H1 (cell line): ENCODE measurements around the gene CIT. TPM values are rescaled to one million over a fixed set of nuclear protein-coding genes. Genes with fewer than 3 reads are reported as not detected.

Source experiments
- CTCF ChIA-PET: fragments of 300-600 bp; sonication (Branson Sonifier 250); formaldehyde crosslinking; loops from one replicate; lab custom pipeline; 2021; ENCODE audit not compliant: partially characterized antibody; lab: Charles Lee
- POLR2A ChIA-PET: fragments of 300-600 bp; sonication (Branson Sonifier 250); formaldehyde crosslinking; loops from one replicate; lab custom pipeline; 2021; ENCODE audit warnings: inconsistent platforms; ENCODE audit not compliant: partially characterized antibody; lab: Charles Lee
- DNase-seq, 2 experiments: peaks; one replicate each; pipeline versions ENCODE4 v3.0.0 to v3.0.0-alpha.2; 2010 to 2022; ENCODE audit warnings: low spot score in 2 of 2, low read depth in 1 of 2, mixed read lengths in 1 of 2
- FAIRE-seq: peaks from 2 replicates; lab custom pipeline; 2011; peaks lifted over from hg19 to GRCh38; lab: Jason Lieb, UNC
- H2AFZ ChIP-seq: 2 replicates; pipeline ENCODE4 v1.8.1; 2012; ENCODE audit warnings: low read length, inconsistent platforms
- H2AK5ac ChIP-seq: 2 replicates; pipeline ENCODE4 v1.6.1; 2013; ENCODE audit warnings: low read depth, low read length
- H2BK120ac ChIP-seq: replicated peaks from 2 replicates; pipeline ENCODE3; 2013; ENCODE audit warnings: low read depth, low read length, inconsistent platforms
- H2BK12ac ChIP-seq: 2 replicates; pipeline ENCODE4 v1.6.1; 2013; ENCODE audit warnings: low read depth, low read length
- H2BK15ac ChIP-seq: 2 replicates; pipeline ENCODE4 v1.6.1; 2013; ENCODE audit warnings: low read length
- H2BK20ac ChIP-seq: 2 replicates; pipeline ENCODE4 v1.6.1; 2013; ENCODE audit warnings: low read length
- H2BK5ac ChIP-seq: 2 replicates; pipeline ENCODE4 v1.6.1; 2013; ENCODE audit warnings: low read depth, low read length
- H3K14ac ChIP-seq: 2 replicates; pipeline ENCODE4 v1.6.1; 2013; ENCODE audit warnings: inconsistent platforms; ENCODE audit not compliant: insufficient read length
- H3K18ac ChIP-seq: 2 replicates; pipeline ENCODE4 v1.6.1; 2013; ENCODE audit warnings: low read length; ENCODE audit errors: extremely low read depth
- H3K23ac ChIP-seq: 2 replicates; pipeline ENCODE4 v1.6.1; 2013; ENCODE audit warnings: inconsistent platforms; ENCODE audit not compliant: insufficient read length
- H3K23me2 ChIP-seq: 2 replicates; pipeline ENCODE4 v1.6.1; 2013; ENCODE audit warnings: low read depth, low read length
- H3K27ac ChIP-seq: 2 replicates; pipeline ENCODE4 v1.6.1; 2011; ENCODE audit warnings: low read depth, low read length, inconsistent platforms
- H3K27me3 ChIP-seq, 4 experiments: replicated peaks in 1 of 4; 1 replicate in 1 of 4; 2 replicates in 3 of 4; pipeline versions ENCODE4 v1.6.1 to v1.8.1; 2011 to 2013; ENCODE audit warnings: low read length in 3 of 4, mild to moderate bottlenecking in 3 of 4, inconsistent platforms in 2 of 4, mixed read lengths in 2 of 4, moderate library complexity in 1 of 4; ENCODE audit not compliant: control insufficient read depth in 3 of 4, insufficient read depth in 3 of 4; ENCODE audit errors: extremely low read depth in 1 of 4
- H3K36me3 ChIP-seq, 4 experiments: 2 replicates each; pipeline versions ENCODE4 v1.6.1 to v1.8.1; 2011 to 2013; ENCODE audit warnings: mild to moderate bottlenecking in 4 of 4, low read length in 3 of 4, moderate library complexity in 2 of 4, control low read depth in 1 of 4, inconsistent platforms in 1 of 4; ENCODE audit not compliant: insufficient read depth in 4 of 4, control insufficient read depth in 2 of 4
- H3K4ac ChIP-seq: replicated peaks from 2 replicates; pipeline ENCODE3; 2013; ENCODE audit warnings: low read length, low read depth, mixed read lengths, inconsistent platforms; ENCODE audit not compliant: insufficient read length
- H3K4me1 ChIP-seq, 4 experiments: replicated peaks in 1 of 4; 1 replicate in 1 of 4; 2 replicates in 3 of 4; pipeline versions ENCODE4 v1.6.1 to v1.8.1; 2011 to 2013; ENCODE audit warnings: low read length in 3 of 4, inconsistent platforms in 2 of 4, mixed read lengths in 1 of 4; ENCODE audit not compliant: insufficient read depth in 4 of 4, control insufficient read depth in 3 of 4
- H3K4me2 ChIP-seq, 2 experiments: 2 replicates each; pipeline versions ENCODE4 v1.6.1 to v1.8.1; 2011 to 2013; ENCODE audit warnings: low read depth in 2 of 2, low read length in 2 of 2, control low read depth in 1 of 2, inconsistent platforms in 1 of 2, mild to moderate bottlenecking in 1 of 2; ENCODE audit not compliant: insufficient read depth in 1 of 2
- H3K4me3 ChIP-seq, 4 experiments: fragments of 200-600, 300-600 bp in 1 of 4; sonication (generic), shearing (Covaris generic), sonication (Bioruptor Twin) in 1 of 4; 2 replicates each; pipeline versions ENCODE4 v1.5.1 to v1.8.1; 2011 to 2016; ENCODE audit warnings: low read length in 4 of 4, low read depth in 3 of 4, control low read depth in 2 of 4, inconsistent platforms in 2 of 4, mild to moderate bottlenecking in 2 of 4, mixed read lengths in 1 of 4, moderate library complexity in 1 of 4; ENCODE audit not compliant: insufficient read depth in 2 of 4; ENCODE audit errors: extremely low read depth in 1 of 4
- H3K56ac ChIP-seq: replicated peaks from 2 replicates; pipeline ENCODE3; 2013; ENCODE audit warnings: low read depth, mild to moderate bottlenecking, mixed read lengths, low read length, inconsistent platforms; ENCODE audit not compliant: insufficient read length
- H3K79me1 ChIP-seq: 2 replicates; pipeline ENCODE4 v1.6.1; 2013; ENCODE audit warnings: low read depth, low read length, control low read depth
- H3K79me2 ChIP-seq, 2 experiments: 2 replicates each; pipeline versions ENCODE4 v1.6.1 to v1.8.1; 2012 to 2013; ENCODE audit warnings: low read length in 2 of 2, mild to moderate bottlenecking in 2 of 2, inconsistent platforms in 1 of 2; ENCODE audit not compliant: insufficient read depth in 2 of 2, control insufficient read depth in 1 of 2
- H3K9ac ChIP-seq, 4 experiments: replicated peaks in 1 of 4; 1 replicate in 1 of 4; 2 replicates in 3 of 4; pipeline versions ENCODE4 v1.6.1 to v1.8.1; 2011 to 2013; ENCODE audit warnings: low read depth in 3 of 4, low read length in 3 of 4, control low read depth in 2 of 4, mild to moderate bottlenecking in 2 of 4, moderate library complexity in 2 of 4, inconsistent platforms in 1 of 4; ENCODE audit errors: extremely low read depth in 1 of 4
- H3K9me3 ChIP-seq, 2 experiments: 2 replicates each; pipeline versions ENCODE4 v1.6.1 to v1.8.1; 2012 to 2013; ENCODE audit warnings: mild to moderate bottlenecking in 2 of 2, moderate library complexity in 2 of 2, control low read depth in 1 of 2, inconsistent platforms in 1 of 2, low read depth in 1 of 2, low read length in 1 of 2, mixed read lengths in 1 of 2; ENCODE audit not compliant: insufficient read depth in 2 of 2
- H4K20me1 ChIP-seq, 2 experiments: replicated peaks in 1 of 2; 2 replicates each; pipeline versions ENCODE3 to v1.8.1; 2011 to 2013; ENCODE audit warnings: inconsistent platforms in 2 of 2, low read length in 2 of 2, mild to moderate bottlenecking in 1 of 2; ENCODE audit not compliant: insufficient read depth in 2 of 2, control insufficient read depth in 1 of 2
- H4K5ac ChIP-seq: 2 replicates; pipeline ENCODE4 v1.6.1; 2013; ENCODE audit warnings: low read length, low read depth, mixed read lengths, inconsistent platforms; ENCODE audit not compliant: insufficient read length
- H4K8ac ChIP-seq: 2 replicates; pipeline ENCODE4 v1.8.0; 2013; ENCODE audit warnings: mild to moderate bottlenecking, moderate library complexity, low read length, inconsistent platforms; ENCODE audit not compliant: insufficient read depth; ENCODE audit errors: extremely low read depth
- H4K91ac ChIP-seq: replicated peaks from 2 replicates; pipeline ENCODE3; 2013; ENCODE audit warnings: low read length, mixed read lengths, inconsistent platforms; ENCODE audit not compliant: insufficient read length
- ATF2 ChIP-seq: IDR thresholded peaks from 2 replicates; pipeline ENCODE4 v1.6.1; 2012; ENCODE audit warnings: low read length, inconsistent platforms
- BCL11A ChIP-seq, 2 experiments: IDR thresholded peaks; one replicate each; pipeline ENCODE4 v1.6.1; 2011; ENCODE audit warnings: low read depth in 2 of 2, low read length in 2 of 2, mild to moderate bottlenecking in 2 of 2
- CHD1 ChIP-seq: IDR thresholded peaks from 2 replicates; pipeline ENCODE4 v1.6.1; 2012; ENCODE audit warnings: low read depth, low read length, improper control_type of control experiment
- MAX ChIP-seq: IDR thresholded peaks from 2 replicates; pipeline ENCODE4 v1.6.1; 2012; ENCODE audit warnings: inconsistent platforms
- NRF1 ChIP-seq: IDR thresholded peaks from 2 replicates; pipeline ENCODE4 v1.6.1; 2011; ENCODE audit warnings: mild to moderate bottlenecking, low read depth, low read length, improper control_type of control experiment
- RNF2 ChIP-seq: fragments of 200-900, 300-1000 bp; sonication (generic); IDR thresholded peaks from 2 replicates; pipeline ENCODE4 v1.7.1; 2016; ENCODE audit warnings: borderline replicate concordance, low read depth, mild to moderate bottlenecking, antibody characterized with exemption, low read length; ENCODE audit not compliant: poor library complexity, severe bottlenecking; ENCODE audit errors: missing control alignments
- RXRA ChIP-seq: IDR thresholded peaks from 2 replicates; pipeline ENCODE4 v1.6.1; 2011; ENCODE audit warnings: low read depth, mild to moderate bottlenecking, low read length, moderate library complexity; ENCODE audit not compliant: insufficient read depth
- SAP30 ChIP-seq: fragments of 300-600 bp; sonication (generic); IDR thresholded peaks from 2 replicates; pipeline ENCODE4 v1.7.1; 2012; ENCODE audit warnings: low read length, moderate library complexity, mild to moderate bottlenecking, inconsistent platforms; ENCODE audit not compliant: insufficient read depth, insufficient replicate concordance
- TAF1 ChIP-seq: IDR thresholded peaks from 2 replicates; pipeline ENCODE4 v1.6.1; 2011; ENCODE audit warnings: mild to moderate bottlenecking, low read depth, low read length
- TCF12 ChIP-seq: IDR thresholded peaks from 2 replicates; pipeline ENCODE4 v1.6.1; 2011; ENCODE audit warnings: low read depth, mild to moderate bottlenecking, low read length
- ZNF274 ChIP-seq: IDR thresholded peaks from 2 replicates; pipeline ENCODE4 v1.7.0; 2012; ENCODE audit warnings: low read length, borderline replicate concordance; ENCODE audit errors: extremely low read depth
- WGBS, 2 experiments: shearing (Covaris generic) in 1 of 2; methylation state at CpG; one replicate each; pipeline versions ENCODE4 v1.1.6 to v1.1.7; 2013 to 2015; ENCODE audit warnings: low lambda C conversion rate in 2 of 2, mixed read lengths in 2 of 2, inconsistent platforms in 1 of 2, low coverage in 1 of 2, missing lambda C conversion rate in 1 of 2; ENCODE audit not compliant: insufficient replicate concordance in 2 of 2, insufficient coverage in 1 of 2, insufficient read length in 1 of 2; ENCODE audit errors: extremely low coverage in 1 of 2, missing lambda C conversion rate in 1 of 2; 5-methylcytosine and 5-hydroxymethylcytosine counted together
- polyA plus RNA-seq, 7 experiments: library from polyadenylated mRNA; depleted of rRNA in 3 of 7; stranded (reverse) in 5 of 7; unstranded in 2 of 7; fragments of >200 nt in 5 of 7; fragments of 200-250 nt in 2 of 7; gene quantifications; 1 replicate in 5 of 7; 2 replicates in 1 of 7; 4 replicates in 1 of 7; pipeline versions ENCODE4 v1.2.1 to v1.2.3, GENCODE V29; 2011 to 2013; ENCODE audit warnings: missing spikeins in 2 of 7, mixed read lengths in 2 of 7
- total RNA-seq: library from RNA; stranded (reverse); fragmentation: NEBNext Ultra II Directional; extraction: Animal tissue kit (Norgen Biotek cat#: 25700); gene quantifications from 2 replicates; pipeline ENCODE4 v1.2.1, GENCODE V29; 2021

CIT gene
- total and polyA plus RNA-seq, 2 of the 8 experiments (the other 6 are each of a cell fraction or from before 2014, with no cell fraction given) = 17.1 to 60.9 TPM

- Histone ChIP-seq H3K14ac (no peak overlapping the region), H3K79me1 (no peaks in the 10 kb centered on the region), H2BK5ac (no peak overlapping the region), H4K91ac (no peak overlapping the region), H2BK20ac (no peak overlapping the region), H4K8ac (no peak overlapping the region), H3K27ac (no peak overlapping the region), H3K27me3 (no peaks in the 10 kb centered on the region), H2BK12ac (no peak overlapping the region), H3K23ac (no peak overlapping the region), H2BK120ac (no peak overlapping the region), H3K79me2 (no peaks in the 10 kb centered on the region), H4K20me1 (no peaks in the 10 kb centered on the region), H3K4me2 (no peak overlapping the region), H3K56ac (no peak overlapping the region), H3K18ac (no peak overlapping the region), H3K23me2 (no peaks in the 10 kb centered on the region), H2AK5ac (no peak overlapping the region), H3K4me3 (no peak overlapping the region), H3K9me3 (no peaks in the 10 kb centered on the region), H3K36me3 (peaks cover 24 to 73% (median 47%) of the 10 kb centered on the region in 4 experiments), H3K4me1 (no peaks in the 10 kb centered on the region), H3K9ac (no peak overlapping the region), H3K4ac (no peak overlapping the region), H2AFZ (no peak overlapping the region), H2BK15ac (no peak overlapping the region), H4K5ac (no peak overlapping the region)
- ChIA-PET POLR2A (no interaction called here), CTCF (interaction anchor here (1.7 kb wide), 1 partner anchor 14 kb away, joined by 4 read pairs; no protein-coding TSS in a partner anchor)
- no peak for FAIRE-seq
- DNase-seq = no peak
- TF ChIP-seq MAX (no peak), CHD1 (no peak), RXRA (no peak), ATF2 (no peak), BCL11A (IDR thresholded peaks at IDR 0.05; ENCODE audit: low read depth in 2 of 2, low read length in 2 of 2) (no peak), TAF1 (no peak), ZNF274 (no peak), SAP30 (no peak), RNF2 (no peak), NRF1 (no peak), TCF12 (no peak)
- WGBS, 2 experiments = 95% methylated on average over 11 of the region's 11 CpGs; no CpG with 5 or more reads in 1 of the 2 experiments
Observed at GRCh38 chr12:119712721-119713120, 164.4 kb downstream of the CIT start.
